Myocyte (in vitro differentiated cells): ENCODE results near the gene SYMPK. TPM values are rescaled to one million over a fixed set of nuclear protein-coding genes. Genes with fewer than 3 reads are reported as not detected.
A peak's percentile ranks its signal among the peaks of the same experiment; 100 is the strongest.
"Not testable (repeated sequence)": the region's sequence is repeated elsewhere in the genome, so short reads cannot be mapped to it uniquely, and the experiment has no call there.

Experiments used
- DNase-seq: peaks from one replicate; pipeline ENCODE4 v3.0.0-alpha.2; 2012; ENCODE audit warnings: low read depth
- total RNA-seq: library from RNA; depleted of rRNA; stranded (reverse); fragments of >200 nt; gene quantifications from 2 replicates; pipeline ENCODE4 v1.2.3, GENCODE V29; 2014

SYMPK gene
- total RNA-seq, 1 donor from 2014 or later = 39.8 TPM

DNA sequence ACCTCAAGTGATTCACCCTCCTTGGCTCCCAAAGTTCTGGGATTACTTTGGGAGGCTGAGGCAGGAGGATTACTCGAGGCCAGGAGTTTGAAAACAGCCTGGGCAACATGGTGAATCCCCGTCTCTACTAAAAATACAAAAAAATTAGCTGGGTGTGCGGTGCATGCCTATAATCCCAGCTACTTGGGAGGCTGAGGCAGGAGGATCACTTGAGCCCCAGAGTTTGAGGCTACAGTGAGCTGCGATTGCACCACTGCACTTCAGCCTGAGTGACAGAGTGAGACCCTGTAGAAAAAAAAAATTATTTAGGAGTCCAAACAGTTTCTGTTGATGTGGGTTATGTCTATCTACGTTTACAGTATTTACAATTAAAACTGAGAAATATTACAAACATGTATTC lies 7.9 kb upstream of the SYMPK start:
- no peak for DNase-seq

- not testable (repeated sequence) for DNase-seq
These were observed 4.3 kb upstream of the SYMPK start for GRCh38 chr19:45867241-45867640.

GRCh38 chr19:45866400-45867176 lies 3.6 kb upstream of the SYMPK start:
- no peak for DNase-seq

- DNase-seq = no peak
These were observed 2.5 kb upstream of the SYMPK start for GRCh38 chr19:45865269-45865948.

DNA sequence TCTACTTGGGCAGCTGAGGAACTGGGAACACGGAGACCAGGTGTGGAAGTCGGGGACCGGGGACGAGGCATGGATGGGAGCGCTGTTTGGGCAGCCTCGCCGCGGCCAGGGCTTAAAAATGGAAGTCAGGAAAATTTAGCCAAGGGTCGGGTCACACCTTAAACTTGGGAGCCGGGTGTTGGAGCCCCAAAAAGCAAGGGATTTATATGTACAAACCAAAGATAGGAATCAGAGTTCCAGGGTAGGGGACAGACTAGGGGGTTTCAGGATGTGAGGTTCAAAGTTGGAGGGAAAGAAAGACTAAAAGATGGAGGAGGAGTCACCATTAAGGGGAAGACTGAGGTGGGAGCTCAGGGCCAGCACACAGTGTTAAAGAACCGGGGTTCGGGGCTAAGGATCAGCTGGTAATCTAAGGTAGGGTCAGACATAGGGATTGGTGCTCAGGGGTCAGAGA lies 1.7 kb upstream of the SYMPK start:
- DNase-seq = no peak

GRCh38 chr19:45863840-45864628 lies 1.1 kb upstream of the SYMPK start, which contains the start of gene FOXA3:
Gene FOXA3 (plus strand): TSS chr19:45864326. CDS start chr19:45864457, 131 bp downstream.
- DNase-seq = peak; percentile 54

- DNase-seq = no peak
These were observed 440 bp upstream of the SYMPK start for GRCh38 chr19:45863335-45863839.

GRCh38 chr19:45862271-45862563 lies 730 bp downstream of the SYMPK start:
- no peak for DNase-seq

GRCh38 chr19:45860359-45861259 lies 2.3 kb downstream of the SYMPK start:
- DNase-seq = no peak

- no peak for DNase-seq
These were observed 8.7 kb downstream of the SYMPK start for GRCh38 chr19:45854167-45854778.

DNA sequence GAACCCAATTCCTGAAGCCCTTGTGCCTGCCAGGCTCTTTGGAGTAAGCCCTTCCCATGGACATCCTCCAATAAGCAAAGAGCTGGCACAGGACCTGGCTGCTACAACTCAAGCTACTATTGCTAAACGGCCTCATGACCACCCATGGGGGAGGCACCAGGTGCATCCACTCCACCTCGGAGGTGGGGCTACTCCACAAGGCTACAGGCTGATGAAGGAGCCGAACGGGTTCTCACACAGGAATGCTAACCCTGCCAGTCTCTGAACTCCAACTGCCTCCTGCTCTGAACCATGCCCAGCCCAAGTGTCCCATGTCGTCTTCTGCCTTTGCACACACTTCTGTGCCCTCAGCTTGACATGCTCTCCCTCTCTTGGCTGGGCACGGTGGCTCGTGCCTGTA lies 10.0 kb downstream of the SYMPK start:
- DNase-seq = no peak

GRCh38 chr19:45852145-45852750 lies 10.7 kb downstream of the SYMPK start:
- DNase-seq = no peak

GRCh38 chr19:45848922-45849321 lies 14.0 kb downstream of the SYMPK start:
- DNase-seq = no peak

DNA sequence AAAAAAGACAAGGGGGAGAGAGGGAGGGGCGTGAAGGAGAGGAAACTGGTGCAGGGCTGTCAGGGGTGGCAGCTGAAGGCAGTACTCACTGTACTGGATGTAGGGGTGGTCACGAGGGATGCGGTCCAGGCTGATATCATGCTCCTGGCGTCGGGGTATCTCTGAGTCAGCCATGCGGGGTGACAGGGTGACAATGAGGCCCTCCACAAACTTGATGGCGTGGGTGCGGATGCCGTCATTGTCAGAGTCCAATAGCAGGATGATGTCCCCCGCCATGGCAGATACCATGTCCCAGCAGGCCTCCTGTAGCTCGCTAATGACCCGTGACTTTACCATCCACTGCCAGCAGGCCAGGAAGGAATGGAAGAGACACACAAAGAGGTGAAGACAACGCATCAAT lies 15.3 kb downstream of the SYMPK start:
- no peak for DNase-seq

DNA sequence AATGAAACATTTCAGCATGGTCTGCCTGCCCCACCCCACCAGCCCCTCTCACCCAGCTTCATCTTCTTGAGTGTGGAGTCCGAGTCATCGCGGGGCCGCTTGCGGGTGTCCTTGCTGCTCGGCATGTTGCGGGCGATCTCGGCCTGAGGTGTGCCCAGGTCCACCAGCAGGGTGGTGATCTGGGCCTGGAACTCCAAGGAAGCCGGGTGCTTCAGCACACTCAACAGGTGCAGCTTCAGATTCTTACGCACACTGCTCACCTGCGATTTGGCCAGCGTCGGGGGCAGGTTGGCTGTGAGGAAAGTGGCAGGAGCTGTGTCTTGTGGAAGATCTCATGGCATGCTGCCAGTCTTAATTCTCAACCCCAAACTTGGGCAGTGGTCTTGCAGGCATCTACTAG lies 20.7 kb downstream of the SYMPK start:
- DNase-seq = no peak

- no peak for DNase-seq
These were observed 28.0 kb downstream of the SYMPK start for GRCh38 chr19:45834970-45835369.

- DNase-seq = no peak
These were observed 34.0 kb downstream of the SYMPK start for GRCh38 chr19:45828945-45829344.

- no peak for DNase-seq
These were observed 34.4 kb downstream of the SYMPK start for GRCh38 chr19:45828523-45828922.

- DNase-seq = no peak
These were observed 35.4 kb downstream of the SYMPK start for GRCh38 chr19:45827459-45828093.
